OCI-LY7 (cell line): ENCODE data around the gene DMRTB1. TPM values are rescaled to one million over a fixed set of nuclear protein-coding genes. Genes with fewer than 3 reads are reported as not detected.

ENCODE experiments used
- BruUV-seq: library from RNA; stranded (reverse); fragments of 400-500 nt; replicated peaks from 2 replicates; lab custom pipeline; 2021; lab: Mats Ljungman, UMichigan
- CTCF ChIA-PET: fragments of 300-600 bp; sonication (Branson Sonifier 250); formaldehyde crosslinking; loops from one replicate; lab custom pipeline; 2022; ENCODE audit warnings: antibody characterized with exemption; ENCODE audit not compliant: unreplicated experiment; lab: Charles Lee
- POLR2A ChIA-PET: fragments of 300-600 bp; sonication (Branson Sonifier 250); formaldehyde crosslinking; loops from one replicate; lab custom pipeline; 2022; ENCODE audit warnings: antibody characterized with exemption; lab: Charles Lee
- DNase-seq: peaks from one replicate; pipeline ENCODE4 v3.0.0-alpha.2; 2015; ENCODE audit warnings: low spot score
- H2AFZ ChIP-seq: fragments of 200-600 bp; sonication (generic), shearing (Covaris generic); 2 replicates; pipeline ENCODE4 v1.6.1; 2014; ENCODE audit warnings: mild to moderate bottlenecking, antibody characterized with exemption, low read length, moderate library complexity
- H3K27ac ChIP-seq: fragments of 200-600 bp; sonication (generic); 2 replicates; pipeline ENCODE4 v1.5.1; 2014; ENCODE audit warnings: mixed run types, low read depth, mild to moderate bottlenecking, moderate library complexity, low read length, inconsistent platforms; ENCODE audit not compliant: poor library complexity, severe bottlenecking
- H3K36me3 ChIP-seq: fragments of 200-600 bp; sonication (generic); 2 replicates; pipeline ENCODE4 v1.6.1; 2014; ENCODE audit warnings: mild to moderate bottlenecking, antibody characterized with exemption, low read length, moderate library complexity, mixed read lengths; ENCODE audit not compliant: insufficient read depth
- H3K4me1 ChIP-seq: fragments of 200-600 bp; sonication (generic); 2 replicates; pipeline ENCODE4 v1.5.1; 2014; ENCODE audit warnings: mild to moderate bottlenecking, low read length; ENCODE audit not compliant: insufficient read depth, poor library complexity, severe bottlenecking
- H3K4me2 ChIP-seq: fragments of 200-600 bp; sonication (generic); 2 replicates; pipeline ENCODE4 v1.6.1; 2014; ENCODE audit warnings: mild to moderate bottlenecking, low read length
- H3K4me3 ChIP-seq: fragments of 200-600 bp; sonication (generic); 2 replicates; pipeline ENCODE4 v1.5.1; 2014; ENCODE audit warnings: mild to moderate bottlenecking, low read depth, low read length; ENCODE audit not compliant: poor library complexity, severe bottlenecking
- H3K79me2 ChIP-seq: fragments of 200-600 bp; sonication (generic); 2 replicates; pipeline ENCODE4 v1.6.1; 2016; ENCODE audit warnings: low read depth, mild to moderate bottlenecking, low read length, moderate library complexity, mixed read lengths; ENCODE audit not compliant: insufficient read depth
- H3K9me2 ChIP-seq: fragments of 200-600 bp; sonication (generic); 2 replicates; pipeline ENCODE4 v1.6.1; 2016; ENCODE audit warnings: mild to moderate bottlenecking, low read length, mixed read lengths; ENCODE audit not compliant: insufficient read depth
- H3K9me3 ChIP-seq: fragments of 200-600 bp; sonication (generic); 2 replicates; pipeline ENCODE4 v1.6.1; 2014; ENCODE audit warnings: mild to moderate bottlenecking, mixed run types, low read length, mixed read lengths
- H4K20me1 ChIP-seq: fragments of 200-600 bp; sonication (generic); 2 replicates; pipeline ENCODE4 v1.6.1; 2014; ENCODE audit warnings: mild to moderate bottlenecking, antibody characterized with exemption, low read length, moderate library complexity, mixed read lengths; ENCODE audit not compliant: insufficient read depth
- EZH2phosphoT487 ChIP-seq: fragments of 200-600 bp; sonication (generic); IDR thresholded peaks from 2 replicates; pipeline ENCODE4 v1.6.1; 2018; ENCODE audit warnings: low read depth, borderline replicate concordance, mild to moderate bottlenecking, mixed run types, antibody characterized with exemption, low read length, moderate library complexity, mixed read lengths
- intact Hi-C: fragments of 100-400 bp; cut with micrococcal nuclease; formaldehyde crosslinking; loops from one replicate; pipeline ENCODE4 v1.10.0; 2022; ENCODE audit not compliant: unreplicated experiment
- total RNA-seq, 2 experiments: library from RNA; depleted of rRNA in 1 of 2; stranded (reverse); fragments of >200 nt in 1 of 2; shearing (Covaris generic) in 1 of 2; gene quantifications; 2 replicates each; pipeline ENCODE4 v1.2.3, GENCODE V29; 2014 to 2022
- TF ChIP-seq, protein P1 (sequence below): fragments of 200-600 bp; sonication (generic); conservative IDR thresholded peaks from 2 replicates; pipeline ENCODE4 v1.5.1; 2014; ENCODE audit warnings: mild to moderate bottlenecking, antibody characterized with exemption, low read length, moderate library complexity, mixed read lengths

Gene DMRTB1
- total RNA-seq, 2 experiments from 2014 or later: not detected

DNA sequence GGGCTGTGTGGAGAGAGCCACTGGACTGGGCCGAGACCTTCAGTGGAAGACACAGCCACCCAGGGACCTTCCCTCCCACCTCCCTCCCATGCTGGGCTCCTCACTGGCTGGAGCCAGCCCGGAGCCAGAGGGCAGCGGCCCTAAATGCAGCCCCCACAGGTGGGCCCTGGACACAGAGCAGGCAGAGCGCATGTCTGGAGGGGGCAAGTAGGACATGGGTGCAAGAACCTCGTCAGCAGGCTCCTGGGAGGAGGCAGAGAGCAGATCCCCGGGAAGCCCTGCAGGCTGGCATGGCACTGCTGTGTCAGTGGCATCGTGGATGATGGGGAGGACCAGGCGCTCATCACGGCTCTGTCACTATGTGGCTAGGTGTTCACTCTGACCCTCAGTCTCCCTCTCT, 45.7 kb downstream of the DMRTB1 start:
- no peaks in the 10 kb centered on the region for H3K36me3 ChIP-seq
- DNase-seq: no peak
- intact Hi-C loops: no loop called here
- H3K9me2 ChIP-seq: no peaks in the 10 kb centered on the region
- no peaks in the 10 kb centered on the region for H4K20me1 ChIP-seq
- H3K27ac ChIP-seq: no peak overlapping the region
- H3K4me2 ChIP-seq: no peak overlapping the region
- ChIA-PET CTCF (no interaction called here), POLR2A (no interaction called here)
- TF ChIP-seq, protein P1, sequence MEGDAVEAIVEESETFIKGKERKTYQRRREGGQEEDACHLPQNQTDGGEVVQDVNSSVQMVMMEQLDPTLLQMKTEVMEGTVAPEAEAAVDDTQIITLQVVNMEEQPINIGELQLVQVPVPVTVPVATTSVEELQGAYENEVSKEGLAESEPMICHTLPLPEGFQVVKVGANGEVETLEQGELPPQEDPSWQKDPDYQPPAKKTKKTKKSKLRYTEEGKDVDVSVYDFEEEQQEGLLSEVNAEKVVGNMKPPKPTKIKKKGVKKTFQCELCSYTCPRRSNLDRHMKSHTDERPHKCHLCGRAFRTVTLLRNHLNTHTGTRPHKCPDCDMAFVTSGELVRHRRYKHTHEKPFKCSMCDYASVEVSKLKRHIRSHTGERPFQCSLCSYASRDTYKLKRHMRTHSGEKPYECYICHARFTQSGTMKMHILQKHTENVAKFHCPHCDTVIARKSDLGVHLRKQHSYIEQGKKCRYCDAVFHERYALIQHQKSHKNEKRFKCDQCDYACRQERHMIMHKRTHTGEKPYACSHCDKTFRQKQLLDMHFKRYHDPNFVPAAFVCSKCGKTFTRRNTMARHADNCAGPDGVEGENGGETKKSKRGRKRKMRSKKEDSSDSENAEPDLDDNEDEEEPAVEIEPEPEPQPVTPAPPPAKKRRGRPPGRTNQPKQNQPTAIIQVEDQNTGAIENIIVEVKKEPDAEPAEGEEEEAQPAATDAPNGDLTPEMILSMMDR: no peak
- TF ChIP-seq EZH2phosphoT487: no peak
- BruUV-seq: no TSS peak
- H3K79me2 ChIP-seq: no peaks in the 10 kb centered on the region
- H3K4me1 ChIP-seq: no peaks in the 10 kb centered on the region
- H3K9me3 ChIP-seq: no peaks in the 10 kb centered on the region
- no peak overlapping the region for H2AFZ ChIP-seq
- no peak overlapping the region for H3K4me3 ChIP-seq

DNA sequence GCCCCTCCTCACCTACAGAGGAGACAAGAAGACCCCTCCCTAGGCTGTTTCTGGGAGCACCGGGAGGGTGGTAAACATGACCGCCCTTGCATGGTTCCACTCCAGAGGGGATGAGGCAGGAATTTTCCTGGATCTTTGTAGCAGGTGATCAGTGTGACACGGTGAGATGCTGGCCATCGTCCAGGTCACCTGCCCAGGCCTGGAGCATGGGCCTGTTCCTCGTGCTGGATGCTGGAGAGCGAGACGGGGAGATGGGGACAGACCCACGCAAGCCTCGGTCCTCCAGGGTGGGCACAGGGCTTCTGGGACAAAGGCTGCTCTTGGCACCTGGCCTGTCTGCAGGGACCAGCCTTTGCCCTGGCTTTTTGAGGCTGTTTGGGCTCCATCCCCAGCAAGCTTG, 46.2 kb downstream of the DMRTB1 start:
- BruUV-seq: no TSS peak
- no peak for TF ChIP-seq EZH2phosphoT487
- TF ChIP-seq, protein P1: no peak
- no peaks in the 10 kb centered on the region for H3K79me2 ChIP-seq
- DNase-seq: no peak
- H3K9me3 ChIP-seq: no peaks in the 10 kb centered on the region
- H3K9me2 ChIP-seq: no peaks in the 10 kb centered on the region
- no peaks in the 10 kb centered on the region for H3K4me1 ChIP-seq
- no peaks in the 10 kb centered on the region for H4K20me1 ChIP-seq
- no peak overlapping the region for H3K4me3 ChIP-seq
- H2AFZ ChIP-seq: no peak overlapping the region
- intact Hi-C loops: no loop called here
- no peak overlapping the region for H3K27ac ChIP-seq
- ChIA-PET CTCF (no interaction called here), POLR2A (no interaction called here)
- no peak overlapping the region for H3K4me2 ChIP-seq
- no peaks in the 10 kb centered on the region for H3K36me3 ChIP-seq

DNA sequence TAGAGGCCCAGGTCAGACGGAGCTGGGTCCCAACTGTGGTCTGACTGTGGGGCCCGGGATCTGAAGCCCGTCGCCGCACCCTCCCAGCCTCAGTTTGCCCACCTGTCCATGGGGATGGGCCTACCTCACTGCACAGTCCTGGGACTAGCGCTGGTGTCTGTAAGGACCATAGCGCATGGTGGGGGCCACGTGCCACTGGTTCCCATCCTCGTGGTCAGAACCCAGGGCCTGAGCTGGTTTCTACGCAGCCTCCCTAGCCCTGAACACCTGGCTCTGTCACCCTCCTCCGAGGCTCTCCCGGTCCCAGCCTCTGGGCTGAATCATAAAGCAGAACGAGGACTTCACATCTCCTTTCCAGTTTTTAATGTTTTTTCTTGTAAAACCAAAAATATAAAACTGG, 46.7 kb downstream of the DMRTB1 start:
- Histone ChIP-seq H2AFZ (no peak overlapping the region), H3K4me3 (no peak overlapping the region), H3K4me2 (no peak overlapping the region), H3K4me1 (no peaks in the 10 kb centered on the region), H3K36me3 (no peaks in the 10 kb centered on the region), H3K9me2 (no peaks in the 10 kb centered on the region), H3K79me2 (no peaks in the 10 kb centered on the region), H3K9me3 (no peaks in the 10 kb centered on the region), H3K27ac (no peak overlapping the region), H4K20me1 (no peaks in the 10 kb centered on the region)
- CTCF ChIA-PET: no interaction called here
- no peak for TF ChIP-seq EZH2phosphoT487
- TF ChIP-seq, protein P1: no peak
- BruUV-seq: no TSS peak
- DNase-seq: no peak
- intact Hi-C loops: no loop called here
- POLR2A ChIA-PET: no interaction called here
